ENCODE measurements around the gene BRD9.

GRCh38 chr5:867300-867870, 25.2 kb downstream of the BRD9 start:
- TF ChIP-seq, protein P1, sequence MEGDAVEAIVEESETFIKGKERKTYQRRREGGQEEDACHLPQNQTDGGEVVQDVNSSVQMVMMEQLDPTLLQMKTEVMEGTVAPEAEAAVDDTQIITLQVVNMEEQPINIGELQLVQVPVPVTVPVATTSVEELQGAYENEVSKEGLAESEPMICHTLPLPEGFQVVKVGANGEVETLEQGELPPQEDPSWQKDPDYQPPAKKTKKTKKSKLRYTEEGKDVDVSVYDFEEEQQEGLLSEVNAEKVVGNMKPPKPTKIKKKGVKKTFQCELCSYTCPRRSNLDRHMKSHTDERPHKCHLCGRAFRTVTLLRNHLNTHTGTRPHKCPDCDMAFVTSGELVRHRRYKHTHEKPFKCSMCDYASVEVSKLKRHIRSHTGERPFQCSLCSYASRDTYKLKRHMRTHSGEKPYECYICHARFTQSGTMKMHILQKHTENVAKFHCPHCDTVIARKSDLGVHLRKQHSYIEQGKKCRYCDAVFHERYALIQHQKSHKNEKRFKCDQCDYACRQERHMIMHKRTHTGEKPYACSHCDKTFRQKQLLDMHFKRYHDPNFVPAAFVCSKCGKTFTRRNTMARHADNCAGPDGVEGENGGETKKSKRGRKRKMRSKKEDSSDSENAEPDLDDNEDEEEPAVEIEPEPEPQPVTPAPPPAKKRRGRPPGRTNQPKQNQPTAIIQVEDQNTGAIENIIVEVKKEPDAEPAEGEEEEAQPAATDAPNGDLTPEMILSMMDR (IDR thresholded peaks at IDR 0.05): no peak
- TF ChIP-seq POLR2A (IDR thresholded peaks at IDR 0.05) (no peak), POLR2AphosphoS5 (IDR thresholded peaks at IDR 0.05) (no peak), EP300 (IDR thresholded peaks at IDR 0.05) (no peak)

Measured in gastroesophageal sphincter (tissue), 3 donors.